Measurements from ENCODE around the gene ARHGAP12.

DNA sequence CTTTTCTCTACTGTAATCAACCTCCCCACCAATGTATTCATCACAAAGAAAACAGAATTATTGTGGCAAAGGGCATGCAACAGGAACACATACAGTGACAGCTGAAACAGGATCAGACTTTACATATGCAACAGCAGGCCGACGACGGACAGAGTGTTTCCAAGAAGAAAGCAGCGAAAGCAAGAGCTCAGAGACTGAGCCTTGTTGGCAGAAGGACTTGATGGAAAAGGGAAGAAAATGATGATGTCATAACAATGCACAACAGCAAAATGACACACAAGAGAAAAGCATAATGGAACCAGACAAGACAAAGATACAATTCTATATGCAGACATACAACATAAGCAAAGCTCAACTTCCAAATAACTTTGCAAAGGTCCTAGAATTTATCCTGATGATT is 106.5 kb downstream of the ARHGAP12 start:
- TF ChIP-seq GATA3 (IDR thresholded peaks at IDR 0.05; ENCODE audit: low read depth, low read length): no peak
- no peak for TF ChIP-seq GATA2 (IDR thresholded peaks at IDR 0.05; ENCODE audit: low read depth, low read length)
